GM12873 (cell line): ENCODE data around the gene ATP13A3.
A peak's percentile ranks its signal among the peaks of the same experiment; 100 is the strongest.

Experiments
- CTCF ChIP-seq: IDR thresholded peaks from 2 replicates; pipeline ENCODE4 v1.5.1; 2012; ENCODE audit warnings: low read depth, mild to moderate bottlenecking, moderate library complexity, low read length, control low read depth; ENCODE audit not compliant: insufficient read depth; ENCODE audit errors: missing control alignments

The ATP13A3 gene

DNA sequence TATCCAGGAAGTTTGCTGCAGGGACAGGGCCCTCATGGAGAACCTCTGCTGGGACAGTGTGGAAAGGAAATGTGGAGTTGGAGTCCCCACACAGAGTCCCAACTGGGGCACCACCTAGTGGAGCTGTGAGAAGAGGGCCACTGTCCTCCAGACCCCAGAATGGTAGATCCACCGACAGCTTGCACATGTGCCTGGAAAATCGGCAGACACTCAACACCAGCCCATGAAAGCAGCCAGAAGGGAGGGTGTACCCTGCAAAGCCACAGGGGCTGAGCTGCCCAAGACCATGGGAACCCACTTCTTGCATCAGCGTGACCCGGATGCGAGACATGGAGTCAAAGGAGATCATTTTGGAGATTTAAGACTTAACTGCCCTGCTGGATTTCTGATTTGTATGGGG lies 33.4 kb upstream of the ATP13A3 start:
- peak; percentile 18 for TF ChIP-seq CTCF

- no peak for TF ChIP-seq CTCF
These were observed 31.9 kb upstream of the ATP13A3 start for GRCh38 chr3:194518652-194519051.

DNA sequence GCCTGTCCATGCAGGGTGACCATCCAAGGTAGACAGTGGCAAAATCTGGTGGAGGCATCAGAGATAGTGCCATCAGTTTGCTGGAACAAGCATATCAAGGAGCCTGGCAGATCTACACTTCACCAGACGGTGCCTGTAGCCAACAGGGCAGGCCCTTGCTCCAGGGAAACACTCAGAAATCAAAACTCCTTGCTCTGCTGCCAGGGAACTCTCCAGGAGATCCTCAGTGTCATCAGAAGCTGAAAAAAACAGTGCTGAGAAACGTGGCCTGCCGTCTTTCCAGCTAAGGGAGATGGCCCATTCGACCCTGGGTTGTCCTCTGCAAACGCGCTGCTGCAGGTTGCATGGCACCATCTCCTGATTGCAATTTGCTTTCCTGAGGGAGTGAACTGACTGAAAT lies 30.5 kb upstream of the ATP13A3 start:
- no peak for TF ChIP-seq CTCF

GRCh38 chr3:194514626-194515025 lies 27.8 kb upstream of the ATP13A3 start:
- TF ChIP-seq CTCF: no peak

GRCh38 chr3:194512895-194513601 lies 26.2 kb upstream of the ATP13A3 start:
- no peak for TF ChIP-seq CTCF

DNA sequence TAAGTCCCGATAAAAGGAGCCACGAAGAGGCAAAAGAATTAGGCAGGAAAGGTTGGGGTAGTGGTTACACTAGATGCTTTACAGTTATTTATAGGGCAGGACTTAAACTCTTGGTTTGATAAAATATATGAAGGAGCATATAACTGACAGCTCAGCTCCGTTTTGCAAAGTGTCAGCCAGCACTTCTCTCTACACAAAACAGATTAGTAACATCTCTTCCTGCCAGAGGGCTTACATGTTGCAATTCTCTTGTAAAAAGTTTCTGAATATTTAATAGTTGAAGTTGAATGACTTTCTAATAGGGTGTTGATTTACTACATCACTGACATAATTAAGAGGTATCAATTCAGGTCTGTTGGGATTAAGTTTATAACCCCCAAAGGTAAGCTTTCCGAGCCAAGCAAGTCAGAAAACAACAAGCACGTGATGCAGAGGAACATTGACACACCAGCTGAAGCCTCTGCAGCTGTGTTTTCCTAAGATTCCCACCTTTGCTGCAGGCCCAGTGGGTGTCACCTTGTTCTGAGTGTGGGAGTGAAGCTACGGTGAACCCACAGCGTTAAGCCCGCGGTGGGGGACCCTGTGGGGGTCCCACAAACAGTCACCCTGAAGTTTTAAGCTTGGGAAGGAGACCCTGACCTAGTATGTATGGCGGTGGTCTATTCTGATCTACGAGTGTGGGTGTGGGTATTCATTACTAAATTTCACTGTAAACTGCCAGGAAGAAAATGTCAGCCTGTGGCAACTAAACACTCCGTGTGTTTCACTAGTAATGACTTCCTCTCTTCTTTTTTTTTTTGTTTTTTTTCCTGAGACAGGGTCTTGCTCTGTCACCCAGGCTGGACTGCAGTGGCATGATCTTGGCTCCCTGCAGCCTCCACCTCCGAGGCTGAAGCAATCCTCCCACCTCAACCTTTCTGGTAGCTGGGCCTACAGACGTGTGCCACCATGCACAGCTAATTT lies 22.0 kb upstream of the ATP13A3 start:
- no peak for TF ChIP-seq CTCF

GRCh38 chr3:194507571-194507970 lies 20.8 kb upstream of the ATP13A3 start:
- TF ChIP-seq CTCF: no peak
